Gastrocnemius medialis (tissue), 4 donors: ENCODE measurements around the gene ERCC1.

Source experiments
- POLR2A ChIP-seq, 2 donors: fragments of 450-650 bp; IDR thresholded peaks; one replicate each; pipeline ENCODE4 v1.6.1; 2017; ENCODE audit warnings: antibody characterized with exemption in 2 of 2, mild to moderate bottlenecking in 2 of 2, moderate library complexity in 2 of 2
- TF ChIP-seq, protein P1 (sequence below), 5 experiments: fragments of 450-650 bp in 3 of 5; fragments of 200-600 bp in 2 of 5; sonication (generic) in 2 of 5; IDR thresholded peaks in 4 of 5; conservative IDR thresholded peaks in 1 of 5; 1 replicate in 4 of 5; 2 replicates in 1 of 5; pipeline ENCODE4 v1.5.1; 2016 to 2019; ENCODE audit warnings: antibody characterized with exemption in 5 of 5, mild to moderate bottlenecking in 3 of 5, moderate library complexity in 3 of 5

DNA sequence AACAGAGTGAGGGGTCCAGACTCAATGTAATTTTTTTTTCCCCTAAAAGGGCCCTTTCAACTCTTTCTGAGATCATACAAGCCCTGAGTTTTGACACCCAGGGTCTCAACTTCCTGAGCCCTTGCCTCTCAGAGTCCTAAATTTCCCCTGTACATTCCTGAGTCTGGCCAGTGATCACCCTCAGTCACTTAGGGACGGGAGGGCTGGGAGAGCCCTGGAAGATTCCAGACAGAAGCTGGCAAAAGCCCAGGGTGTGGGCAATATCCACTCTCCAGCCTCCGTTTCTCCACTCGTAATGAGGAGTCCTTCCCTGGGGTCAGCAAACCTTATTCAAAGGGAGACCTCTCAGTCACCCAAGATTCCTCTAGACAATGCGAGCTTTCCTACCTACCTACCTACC, 20.4 kb downstream of the ERCC1 start:
- TF ChIP-seq, protein P1, sequence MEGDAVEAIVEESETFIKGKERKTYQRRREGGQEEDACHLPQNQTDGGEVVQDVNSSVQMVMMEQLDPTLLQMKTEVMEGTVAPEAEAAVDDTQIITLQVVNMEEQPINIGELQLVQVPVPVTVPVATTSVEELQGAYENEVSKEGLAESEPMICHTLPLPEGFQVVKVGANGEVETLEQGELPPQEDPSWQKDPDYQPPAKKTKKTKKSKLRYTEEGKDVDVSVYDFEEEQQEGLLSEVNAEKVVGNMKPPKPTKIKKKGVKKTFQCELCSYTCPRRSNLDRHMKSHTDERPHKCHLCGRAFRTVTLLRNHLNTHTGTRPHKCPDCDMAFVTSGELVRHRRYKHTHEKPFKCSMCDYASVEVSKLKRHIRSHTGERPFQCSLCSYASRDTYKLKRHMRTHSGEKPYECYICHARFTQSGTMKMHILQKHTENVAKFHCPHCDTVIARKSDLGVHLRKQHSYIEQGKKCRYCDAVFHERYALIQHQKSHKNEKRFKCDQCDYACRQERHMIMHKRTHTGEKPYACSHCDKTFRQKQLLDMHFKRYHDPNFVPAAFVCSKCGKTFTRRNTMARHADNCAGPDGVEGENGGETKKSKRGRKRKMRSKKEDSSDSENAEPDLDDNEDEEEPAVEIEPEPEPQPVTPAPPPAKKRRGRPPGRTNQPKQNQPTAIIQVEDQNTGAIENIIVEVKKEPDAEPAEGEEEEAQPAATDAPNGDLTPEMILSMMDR (IDR thresholded peaks at IDR 0.05 in 4 of 5, conservative IDR thresholded peaks at IDR 0.05 in 1 of 5) = no peak
- no peak for TF ChIP-seq POLR2A (IDR thresholded peaks at IDR 0.05)
